ENCODE measurements around the gene GALNT7.
"Not testable (repeated sequence)": the region's sequence is repeated elsewhere in the genome, so short reads cannot be mapped to it uniquely, and the experiment has no call there.

GRCh38 chr4:173118819-173119218 is 49.8 kb upstream of the GALNT7 start:
- TF ChIP-seq CTCF (IDR thresholded peaks at IDR 0.05); POLR2A (IDR thresholded peaks at IDR 0.05); EP300 (IDR thresholded peaks at IDR 0.05; ENCODE audit: low read depth): not testable (repeated sequence)
